Keratinocyte (primary cell): ENCODE data around the gene DENND1A. TPM values are rescaled to one million over a fixed set of nuclear protein-coding genes. Genes with fewer than 3 reads are reported as not detected.

ENCODE experiments used
- DNase-seq: peaks from one replicate; pipeline ENCODE4 v3.0.0-alpha.2; 2011; ENCODE audit warnings: low read depth, missing footprints, low spot score
- FAIRE-seq: peaks from 2 replicates; lab custom pipeline; 2011; peaks lifted over from hg19 to GRCh38; lab: Jason Lieb, UNC
- H2AFZ ChIP-seq: 2 replicates; pipeline ENCODE4 v1.6.0; 2012; ENCODE audit warnings: low read length, control low read depth, inconsistent platforms; ENCODE audit not compliant: control insufficient read depth
- H3K27ac ChIP-seq: 2 replicates; pipeline ENCODE4 v1.5.1; 2011; ENCODE audit warnings: low read length; ENCODE audit not compliant: control insufficient read depth, insufficient read depth
- H3K27me3 ChIP-seq: 3 replicates; pipeline ENCODE4 v1.6.0; 2011; ENCODE audit warnings: low read length; ENCODE audit not compliant: control insufficient read depth, insufficient read depth; ENCODE audit errors: extremely low read depth
- H3K36me3 ChIP-seq, 2 experiments: 2 replicates in 1 of 2; 3 replicates in 1 of 2; pipeline ENCODE4 v1.5.1; 2011; ENCODE audit warnings: low read length in 2 of 2, mild to moderate bottlenecking in 1 of 2; ENCODE audit not compliant: control insufficient read depth in 2 of 2, insufficient read depth in 2 of 2; ENCODE audit errors: extremely low read depth in 1 of 2
- H3K4me1 ChIP-seq: 3 replicates; pipeline ENCODE4 v1.5.1; 2011; ENCODE audit warnings: low read length; ENCODE audit not compliant: control insufficient read depth, insufficient read depth; ENCODE audit errors: extremely low read depth
- H3K4me2 ChIP-seq: 3 replicates; pipeline ENCODE4 v1.6.0; 2011; ENCODE audit warnings: low read depth, low read length; ENCODE audit not compliant: control insufficient read depth, insufficient read depth; ENCODE audit errors: extremely low read depth
- H3K4me3 ChIP-seq, 3 experiments: fragments of 200-600 bp in 1 of 3; sonication (generic) in 1 of 3; 2 replicates in 2 of 3; 3 replicates in 1 of 3; pipeline ENCODE4 v1.5.1; 2011 to 2016; ENCODE audit warnings: low read length in 3 of 3, mild to moderate bottlenecking in 3 of 3, control low read depth in 2 of 3, inconsistent platforms in 1 of 3, low read depth in 1 of 3, mixed read lengths in 1 of 3, mixed run types in 1 of 3, moderate library complexity in 1 of 3; ENCODE audit not compliant: control insufficient read depth in 2 of 3, insufficient read depth in 2 of 3; ENCODE audit errors: extremely low read depth in 1 of 3
- H3K79me2 ChIP-seq: 2 replicates; pipeline ENCODE4 v1.6.0; 2012; ENCODE audit warnings: low read length; ENCODE audit not compliant: control insufficient read depth, insufficient read depth
- H3K9ac ChIP-seq: 3 replicates; pipeline ENCODE4 v1.6.0; 2011; ENCODE audit warnings: low read length; ENCODE audit not compliant: control insufficient read depth, insufficient read depth; ENCODE audit errors: extremely low read depth
- H3K9me1 ChIP-seq: 3 replicates; pipeline ENCODE4 v1.6.0; 2011; ENCODE audit warnings: low read length; ENCODE audit not compliant: control insufficient read depth, insufficient read depth; ENCODE audit errors: extremely low read depth
- H3K9me3 ChIP-seq: 2 replicates; pipeline ENCODE4 v1.5.1; 2012; ENCODE audit warnings: low read depth, low read length; ENCODE audit not compliant: control insufficient read depth
- H4K20me1 ChIP-seq: 3 replicates; pipeline ENCODE4 v1.6.0; 2011; ENCODE audit warnings: low read length; ENCODE audit not compliant: control insufficient read depth, insufficient read depth; ENCODE audit errors: extremely low read depth
- CTCF ChIP-seq, 3 experiments: IDR thresholded peaks in 1 of 3; conservative IDR thresholded peaks in 1 of 3; optimal IDR thresholded peaks in 1 of 3; 2 replicates in 2 of 3; 3 replicates in 1 of 3; pipeline versions ENCODE3 to v1.5.1; 2011; ENCODE audit warnings: low read length in 3 of 3, mild to moderate bottlenecking in 3 of 3, moderate library complexity in 2 of 3, control low read depth in 1 of 3, inconsistent platforms in 1 of 3; ENCODE audit not compliant: insufficient read depth in 2 of 3; ENCODE audit errors: extremely low read depth in 1 of 3
- EZH2 ChIP-seq: IDR thresholded peaks from one replicate; pipeline ENCODE4 v1.6.1; 2012; ENCODE audit warnings: inconsistent platforms, mild to moderate bottlenecking, low read length, moderate library complexity
- dilution Hi-C: fragments of 300-500 bp; cut with MboI; formaldehyde crosslinking; loops from one replicate; pipeline ENCODE4 v1.7.0; 2020; ENCODE audit warnings: low sequenced_read_pairs; ENCODE audit not compliant: extremely low pct_ligation_motif_present
- polyA plus RNA-seq, 5 experiments: library from polyadenylated mRNA; depleted of rRNA in 3 of 5; stranded (reverse) in 3 of 5; stranded (forward) in 1 of 5; unstranded in 1 of 5; fragments of >200 nt; gene quantifications; 1 replicate in 1 of 5; 2 replicates in 3 of 5; 3 replicates in 1 of 5; pipeline versions ENCODE4 v1.2.1 to v1.2.3, GENCODE V29; 2011 to 2012; ENCODE audit warnings: missing spikeins in 2 of 5, low read depth in 1 of 5, low replicate concordance in 1 of 5

DENND1A gene
- polyA plus RNA-seq, 1 donor (not counting 4 experiments of a cell fraction or from before 2014, with no cell fraction given) = 13.0 TPM

- DNase-seq = no peak
Measured at GRCh38 chr9:123564652-123565051, 365.3 kb downstream of the DENND1A start.

GRCh38 chr9:123562844-123563346 lies 367.0 kb downstream of the DENND1A start:
- no peaks in the 10 kb centered on the region for H3K79me2 ChIP-seq
- TF ChIP-seq EZH2 (no peak), CTCF (optimal IDR thresholded peaks at IDR 0.05 in 1 of 3, IDR thresholded peaks at IDR 0.05 in 1 of 3, conservative IDR thresholded peaks at IDR 0.05 in 1 of 3; ENCODE audit: extremely low read depth in 1 of 3, insufficient read depth in 2 of 3, low read length in 3 of 3) (no peak)
- no peaks in the 10 kb centered on the region for H4K20me1 ChIP-seq
- H3K9me1 ChIP-seq = peaks cover 3% of the 10 kb centered on the region
- H3K4me3 ChIP-seq = no peak overlapping the region
- no peaks in the 10 kb centered on the region for H3K27me3 ChIP-seq
- peaks cover 6% of the 10 kb centered on the region for H3K4me1 ChIP-seq
- DNase-seq (peak; percentile 50), FAIRE-seq (peak; percentile 63)
- H3K9me3 ChIP-seq = no peaks in the 10 kb centered on the region
- dilution Hi-C loops = no loop called here
- no peak overlapping the region for H3K4me2 ChIP-seq
- H3K27ac ChIP-seq = no peak overlapping the region
- no peak overlapping the region for H2AFZ ChIP-seq
- H3K36me3 ChIP-seq = no peaks in the 10 kb centered on the region
- H3K9ac ChIP-seq = no peak overlapping the region

More at GRCh38 chr9:123564652-123565051, 365.3 kb downstream of the DENND1A start:
- no peaks in the 10 kb centered on the region for H4K20me1 ChIP-seq
- peaks cover 6% of the 10 kb centered on the region for H3K4me1 ChIP-seq
- FAIRE-seq = no peak
- H3K4me3 ChIP-seq = no peak overlapping the region
- no peak overlapping the region for H3K9ac ChIP-seq
- peaks cover 3% of the 10 kb centered on the region for H3K9me1 ChIP-seq
- TF ChIP-seq CTCF (optimal IDR thresholded peaks at IDR 0.05 in 1 of 3, IDR thresholded peaks at IDR 0.05 in 1 of 3, conservative IDR thresholded peaks at IDR 0.05 in 1 of 3; ENCODE audit: extremely low read depth in 1 of 3, insufficient read depth in 2 of 3, low read length in 3 of 3) = no peak
- no peak for TF ChIP-seq EZH2
- no peaks in the 10 kb centered on the region for H3K79me2 ChIP-seq
- peaks cover 0 to 3% of the 10 kb centered on the region in 2 experiments for H3K36me3 ChIP-seq
- H3K9me3 ChIP-seq = no peaks in the 10 kb centered on the region
- no peak overlapping the region for H3K4me2 ChIP-seq
- dilution Hi-C loops = no loop called here
- no peak overlapping the region for H3K27ac ChIP-seq
- H3K27me3 ChIP-seq = no peaks in the 10 kb centered on the region
- no peak overlapping the region for H2AFZ ChIP-seq
